IMR-90 (cell line): ENCODE results near the gene GFM2.

Source experiments
- BHLHE40 ChIP-seq: fragments of 150-350 bp; IDR thresholded peaks from 2 replicates; pipeline ENCODE4 v1.6.1; 2016; ENCODE audit warnings: mild to moderate bottlenecking, low read depth, low read length
- CEBPB ChIP-seq: IDR thresholded peaks from 2 replicates; pipeline ENCODE4 v1.6.1; 2012; ENCODE audit warnings: low read depth, low read length, improper control_type of control experiment
- MAZ ChIP-seq: IDR thresholded peaks from 2 replicates; pipeline ENCODE4 v1.6.1; 2012; ENCODE audit warnings: low read depth, mild to moderate bottlenecking, low read length, improper control_type of control experiment, moderate library complexity, borderline replicate concordance
- POLR2A ChIP-seq: IDR thresholded peaks from 2 replicates; pipeline ENCODE4 v1.6.1; 2012; ENCODE audit warnings: mild to moderate bottlenecking, low read depth, low read length
- RAD21 ChIP-seq: IDR thresholded peaks from 2 replicates; pipeline ENCODE4 v1.6.1; 2012; ENCODE audit warnings: low read length, improper control_type of control experiment
- TF ChIP-seq, protein P1 (sequence below): conservative IDR thresholded peaks from 2 replicates; pipeline ENCODE4 v1.5.1; 2012; ENCODE audit warnings: mild to moderate bottlenecking, low read depth, low read length, improper control_type of control experiment

DNA sequence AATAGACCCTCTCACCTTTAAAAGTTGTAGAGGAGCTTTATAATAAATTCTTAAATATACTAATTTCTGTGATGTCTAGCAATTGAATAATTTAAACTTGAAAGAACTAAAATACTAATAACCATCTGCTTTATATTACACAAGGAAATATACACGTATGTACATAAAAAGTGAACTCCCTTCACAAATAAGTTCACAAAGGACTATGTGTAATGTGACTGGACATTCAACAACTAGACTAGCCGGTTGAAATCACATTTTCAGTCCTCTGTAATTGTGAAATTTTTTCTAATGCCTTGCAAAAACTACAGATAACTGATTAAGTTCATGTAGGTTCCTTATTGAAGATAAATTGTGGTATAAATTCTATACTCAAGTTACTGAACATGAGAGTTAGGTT, 11.7 kb upstream of the GFM2 start:
- TF ChIP-seq, protein P1, sequence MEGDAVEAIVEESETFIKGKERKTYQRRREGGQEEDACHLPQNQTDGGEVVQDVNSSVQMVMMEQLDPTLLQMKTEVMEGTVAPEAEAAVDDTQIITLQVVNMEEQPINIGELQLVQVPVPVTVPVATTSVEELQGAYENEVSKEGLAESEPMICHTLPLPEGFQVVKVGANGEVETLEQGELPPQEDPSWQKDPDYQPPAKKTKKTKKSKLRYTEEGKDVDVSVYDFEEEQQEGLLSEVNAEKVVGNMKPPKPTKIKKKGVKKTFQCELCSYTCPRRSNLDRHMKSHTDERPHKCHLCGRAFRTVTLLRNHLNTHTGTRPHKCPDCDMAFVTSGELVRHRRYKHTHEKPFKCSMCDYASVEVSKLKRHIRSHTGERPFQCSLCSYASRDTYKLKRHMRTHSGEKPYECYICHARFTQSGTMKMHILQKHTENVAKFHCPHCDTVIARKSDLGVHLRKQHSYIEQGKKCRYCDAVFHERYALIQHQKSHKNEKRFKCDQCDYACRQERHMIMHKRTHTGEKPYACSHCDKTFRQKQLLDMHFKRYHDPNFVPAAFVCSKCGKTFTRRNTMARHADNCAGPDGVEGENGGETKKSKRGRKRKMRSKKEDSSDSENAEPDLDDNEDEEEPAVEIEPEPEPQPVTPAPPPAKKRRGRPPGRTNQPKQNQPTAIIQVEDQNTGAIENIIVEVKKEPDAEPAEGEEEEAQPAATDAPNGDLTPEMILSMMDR: no peak
- TF ChIP-seq POLR2A (no peak), CEBPB (no peak), BHLHE40 (no peak), MAZ (no peak), RAD21 (no peak)
